ENCODE results near the gene FAM209A. TPM values are rescaled to one million over a fixed set of nuclear protein-coding genes. Genes with fewer than 3 reads are reported as not detected.

FAM209A gene
- polyA plus RNA-seq, 1 donor (not counting 4 experiments of a cell fraction or from before 2014, with no cell fraction given), result 0.35 TPM

GRCh38 chr20:56504373-56505005 lies 20.1 kb upstream of the FAM209A start:
- dilution Hi-C loops (cut with MboI; ENCODE audit: extremely low pct_ligation_motif_present, low sequenced_read_pairs), result no loop called here
- no peak for FAIRE-seq

GRCh38 chr20:56506103-56506502 lies 18.4 kb upstream of the FAM209A start:
- dilution Hi-C loops (cut with MboI; ENCODE audit: extremely low pct_ligation_motif_present, low sequenced_read_pairs), result no loop called here
- H3K9ac ChIP-seq (ENCODE audit: control insufficient read depth, extremely low read depth, insufficient read depth, low read length), result no peak overlapping the region

More at GRCh38 chr20:56504373-56505005, 20.1 kb upstream of the FAM209A start:
- DNase-seq (ENCODE audit: low read depth, low spot score), result no peak
- H3K79me2 ChIP-seq (ENCODE audit: control insufficient read depth, insufficient read depth, low read length), result peaks cover 4% of the 10 kb centered on the region
- no peak overlapping the region for H3K4me2 ChIP-seq (ENCODE audit: control insufficient read depth, extremely low read depth, insufficient read depth, low read depth, low read length)
- H3K4me1 ChIP-seq (ENCODE audit: control insufficient read depth, extremely low read depth, insufficient read depth, low read length), result no peaks in the 10 kb centered on the region
- peaks cover 3 to 10% of the 10 kb centered on the region in 2 experiments for H3K36me3 ChIP-seq (ENCODE audit: control insufficient read depth in 2 of 2, extremely low read depth in 1 of 2, insufficient read depth in 2 of 2, low read length in 2 of 2)
- no peak overlapping the region for H2AFZ ChIP-seq (ENCODE audit: control insufficient read depth, low read length)
- no peaks in the 10 kb centered on the region for H3K9me3 ChIP-seq (ENCODE audit: control insufficient read depth, low read depth, low read length)
- no peaks in the 10 kb centered on the region for H4K20me1 ChIP-seq (ENCODE audit: control insufficient read depth, extremely low read depth, insufficient read depth, low read length)
- TF ChIP-seq CTCF (optimal IDR thresholded peaks at IDR 0.05 in 1 of 3, IDR thresholded peaks at IDR 0.05 in 1 of 3, conservative IDR thresholded peaks at IDR 0.05 in 1 of 3; ENCODE audit: extremely low read depth in 1 of 3, insufficient read depth in 2 of 3, low read length in 3 of 3) (peak; percentile 31 to 47 (median 42)), EZH2 (IDR thresholded peaks at IDR 0.05; ENCODE audit: low read length) (no peak)
- H3K9ac ChIP-seq (ENCODE audit: control insufficient read depth, extremely low read depth, insufficient read depth, low read length), result no peak overlapping the region
- H3K27me3 ChIP-seq (ENCODE audit: control insufficient read depth, extremely low read depth, insufficient read depth, low read length), result no peaks in the 10 kb centered on the region
- H3K4me3 ChIP-seq (ENCODE audit: control insufficient read depth in 2 of 3, extremely low read depth in 1 of 3, insufficient read depth in 2 of 3, low read depth in 1 of 3, low read length in 3 of 3), result no peak overlapping the region
- H3K9me1 ChIP-seq (ENCODE audit: control insufficient read depth, extremely low read depth, insufficient read depth, low read length), result peaks cover 2% of the 10 kb centered on the region
- no peak overlapping the region for H3K27ac ChIP-seq (ENCODE audit: control insufficient read depth, insufficient read depth, low read length)

More at GRCh38 chr20:56506103-56506502, 18.4 kb upstream of the FAM209A start:
- no peak overlapping the region for H3K4me3 ChIP-seq (ENCODE audit: control insufficient read depth in 2 of 3, extremely low read depth in 1 of 3, insufficient read depth in 2 of 3, low read depth in 1 of 3, low read length in 3 of 3)
- H3K27ac ChIP-seq (ENCODE audit: control insufficient read depth, insufficient read depth, low read length), result no peak overlapping the region
- H3K9me1 ChIP-seq (ENCODE audit: control insufficient read depth, extremely low read depth, insufficient read depth, low read length), result peaks cover 2% of the 10 kb centered on the region
- FAIRE-seq, result no peak
- H3K9me3 ChIP-seq (ENCODE audit: control insufficient read depth, low read depth, low read length), result no peaks in the 10 kb centered on the region
- no peaks in the 10 kb centered on the region for H4K20me1 ChIP-seq (ENCODE audit: control insufficient read depth, extremely low read depth, insufficient read depth, low read length)
- peaks cover 2% of the 10 kb centered on the region for H3K79me2 ChIP-seq (ENCODE audit: control insufficient read depth, insufficient read depth, low read length)
- H3K4me1 ChIP-seq (ENCODE audit: control insufficient read depth, extremely low read depth, insufficient read depth, low read length), result no peaks in the 10 kb centered on the region
- peaks cover 3 to 10% of the 10 kb centered on the region in 2 experiments for H3K36me3 ChIP-seq (ENCODE audit: control insufficient read depth in 2 of 2, extremely low read depth in 1 of 2, insufficient read depth in 2 of 2, low read length in 2 of 2)
- no peak overlapping the region for H3K4me2 ChIP-seq (ENCODE audit: control insufficient read depth, extremely low read depth, insufficient read depth, low read depth, low read length)
- H2AFZ ChIP-seq (ENCODE audit: control insufficient read depth, low read length), result no peak overlapping the region
- TF ChIP-seq CTCF (optimal IDR thresholded peaks at IDR 0.05 in 1 of 3, IDR thresholded peaks at IDR 0.05 in 1 of 3, conservative IDR thresholded peaks at IDR 0.05 in 1 of 3; ENCODE audit: extremely low read depth in 1 of 3, insufficient read depth in 2 of 3, low read length in 3 of 3) (no peak), EZH2 (IDR thresholded peaks at IDR 0.05; ENCODE audit: low read length) (no peak)
- H3K27me3 ChIP-seq (ENCODE audit: control insufficient read depth, extremely low read depth, insufficient read depth, low read length), result no peaks in the 10 kb centered on the region
- no peak for DNase-seq (ENCODE audit: low read depth, low spot score)

Data from keratinocyte (primary cell).